ENCODE results near the gene ITLN2.
"Not testable (repeated sequence)": the region's sequence is repeated elsewhere in the genome, so short reads cannot be mapped to it uniquely, and the experiment has no call there.

The ITLN2 gene

DNA sequence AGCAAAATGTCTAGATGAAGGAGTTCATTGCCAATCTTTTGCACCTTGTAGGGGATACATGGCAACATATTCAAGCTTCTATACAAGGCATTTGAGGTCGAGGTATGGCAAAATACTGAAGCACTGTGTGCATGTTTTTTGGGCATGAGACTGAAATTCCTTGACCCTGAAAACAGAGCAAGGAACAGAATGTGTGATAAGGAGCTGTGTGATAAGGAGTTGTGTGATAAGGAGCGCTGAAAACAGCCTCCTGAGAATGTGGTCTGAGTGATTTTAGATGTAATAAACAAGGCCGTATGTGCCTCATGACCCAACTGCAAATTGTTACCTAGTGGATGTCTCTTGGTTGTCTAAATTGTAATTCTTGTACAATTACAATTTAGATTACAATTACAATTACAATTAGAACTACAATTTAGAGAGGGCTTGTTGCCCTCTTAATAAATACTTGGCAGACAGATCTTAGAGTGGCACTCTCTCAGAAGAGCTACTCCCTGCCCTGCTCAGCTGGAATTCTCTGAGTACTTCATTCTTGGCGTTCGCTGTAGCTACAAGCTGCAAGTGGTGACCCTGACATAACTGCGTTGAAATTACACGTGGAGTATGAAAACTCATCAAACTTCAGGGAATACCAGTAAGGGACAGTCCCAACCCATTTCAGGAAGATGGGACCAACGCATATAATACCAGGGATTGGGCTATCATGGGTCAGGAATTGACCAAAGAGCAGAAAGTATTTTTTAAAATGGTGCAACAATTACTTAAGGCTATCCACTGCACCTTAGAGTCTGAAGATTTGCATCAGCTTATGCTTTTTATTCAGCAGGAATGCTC lies 49.6 kb downstream of the ITLN2 start:
- no peak for DNase-seq

DNA sequence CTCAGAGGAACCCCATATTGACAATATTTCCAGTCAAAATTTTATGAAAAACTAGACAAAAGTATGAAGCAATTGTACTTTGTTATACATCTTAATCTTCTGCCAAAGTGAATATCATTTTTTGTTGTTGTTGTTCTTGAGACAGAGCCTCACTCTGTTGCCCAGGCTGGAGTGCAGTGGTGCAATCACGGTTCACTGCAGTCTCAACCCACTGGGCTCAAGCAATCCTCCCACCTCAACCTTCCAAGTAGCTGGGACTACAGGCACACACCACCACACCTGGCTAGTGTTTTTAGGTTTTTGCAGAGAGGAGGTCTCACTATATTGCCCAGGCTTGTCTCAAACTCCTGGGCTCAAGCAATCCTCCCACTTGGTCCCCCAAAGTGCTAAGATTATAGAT lies 52.4 kb downstream of the ITLN2 start:
- not testable (repeated sequence) for DNase-seq

DNA sequence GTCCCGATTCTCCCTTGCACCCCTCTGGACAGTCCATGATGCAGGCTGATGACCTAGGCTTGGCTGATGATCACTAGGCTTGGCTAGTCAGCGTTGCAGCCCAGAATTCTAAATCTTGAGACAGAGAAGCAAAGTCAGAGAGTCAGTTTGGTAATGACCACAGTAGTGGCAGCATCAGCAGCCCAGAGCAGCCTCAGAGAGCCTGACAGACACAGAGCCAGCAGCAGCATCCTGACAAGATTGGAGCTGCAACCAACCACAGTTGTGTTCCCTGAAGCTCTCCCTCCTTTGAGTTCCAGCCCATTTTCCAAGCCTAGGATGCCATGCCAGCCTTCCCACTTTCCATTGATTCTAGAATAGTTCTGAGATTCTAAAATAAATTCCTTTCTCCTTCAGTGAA lies 52.8 kb downstream of the ITLN2 start:
- no peak for DNase-seq

GRCh38 chr1:160900683-160901082 lies 53.9 kb downstream of the ITLN2 start:
- not testable (repeated sequence) for DNase-seq

All from right kidney (tissue), 1 donor.